IMR-90 (cell line): ENCODE data around the gene EBF3. TPM values are rescaled to one million over a fixed set of nuclear protein-coding genes. Genes with fewer than 3 reads are reported as not detected.

Source experiments
- ATAC-seq: fragments of 200-7000 bp; cut with Tn5 transposase; 2 replicates; pipeline ENCODE4 v1.9.1; 2020; ENCODE audit warnings: low read depth, mild to moderate bottlenecking, moderate library complexity
- BruUV-seq: library from RNA; stranded (reverse); fragments of 400-500 nt; replicated peaks from 2 replicates; lab custom pipeline; 2021; lab: Mats Ljungman, UMichigan
- CTCF ChIA-PET: fragments of 300-600 bp; formaldehyde crosslinking; extraction: SDS; loops from one replicate; lab custom pipeline; 2021; ENCODE audit warnings: antibody characterized with exemption; lab: Yijun Ruan, JAX
- POLR2A ChIA-PET: fragments of 300-600 bp; sonication (Branson Sonifier 250); formaldehyde crosslinking; loops from one replicate; lab custom pipeline; 2022; ENCODE audit warnings: antibody characterized with exemption; ENCODE audit not compliant: unreplicated experiment; lab: Charles Lee
- DNase-seq: peaks from one replicate; pipeline ENCODE4 v3.0.0; 2013
- H2AFZ ChIP-seq: replicated peaks from 2 replicates; pipeline ENCODE3; 2013; ENCODE audit warnings: low read length, mild to moderate bottlenecking; ENCODE audit not compliant: poor library complexity
- H2AK5ac ChIP-seq: 2 replicates; pipeline ENCODE4 v1.6.1; 2013; ENCODE audit warnings: low read depth, low read length, inconsistent platforms
- H2AK9ac ChIP-seq: replicated peaks from 2 replicates; pipeline ENCODE3; 2013; ENCODE audit warnings: mild to moderate bottlenecking, low read depth, low read length, moderate library complexity; ENCODE audit not compliant: poor library complexity
- H2BK120ac ChIP-seq: 2 replicates; pipeline ENCODE4 v1.6.1; 2013; ENCODE audit warnings: low read depth, low read length, inconsistent platforms
- H2BK15ac ChIP-seq: 3 replicates; pipeline ENCODE4 v1.6.1; 2013; ENCODE audit warnings: low read depth, low read length, inconsistent platforms
- H2BK20ac ChIP-seq: 2 replicates; pipeline ENCODE4 v1.6.1; 2013; ENCODE audit warnings: low read depth, mild to moderate bottlenecking, inconsistent platforms, low read length, moderate library complexity
- H2BK5ac ChIP-seq: 2 replicates; pipeline ENCODE4 v1.6.1; 2013; ENCODE audit warnings: mild to moderate bottlenecking, low read depth, low read length, inconsistent platforms; ENCODE audit not compliant: poor library complexity, severe bottlenecking
- H3K14ac ChIP-seq: replicated peaks from 2 replicates; pipeline ENCODE4 v1.6.1; 2013; ENCODE audit warnings: low read depth, low read length, inconsistent platforms
- H3K18ac ChIP-seq: 2 replicates; pipeline ENCODE4 v1.6.1; 2013; ENCODE audit warnings: low read depth, low read length, control low read depth
- H3K23ac ChIP-seq: 2 replicates; pipeline ENCODE4 v1.6.1; 2013; ENCODE audit warnings: low read depth, low read length, inconsistent platforms
- H3K27ac ChIP-seq: 2 replicates; pipeline ENCODE4 v1.5.1; 2013; ENCODE audit warnings: mild to moderate bottlenecking, control low read depth, low read length; ENCODE audit not compliant: insufficient read depth
- H3K27me3 ChIP-seq: 2 replicates; pipeline ENCODE4 v1.6.1; 2013; ENCODE audit warnings: low read length; ENCODE audit not compliant: control insufficient read depth, insufficient read depth
- H3K36me3 ChIP-seq: 2 replicates; pipeline ENCODE4 v1.6.1; 2013; ENCODE audit warnings: low read length, mixed read lengths; ENCODE audit not compliant: control insufficient read depth, insufficient read depth
- H3K4ac ChIP-seq: 2 replicates; pipeline ENCODE4 v1.6.1; 2013; ENCODE audit warnings: low read depth, low read length, inconsistent platforms
- H3K4me1 ChIP-seq: 2 replicates; pipeline ENCODE4 v1.6.1; 2013; ENCODE audit warnings: low read length, mixed read lengths; ENCODE audit not compliant: control insufficient read depth, insufficient read depth
- H3K4me2 ChIP-seq: 2 replicates; pipeline ENCODE4 v1.6.1; 2013; ENCODE audit warnings: low read depth, mild to moderate bottlenecking, control low read depth, low read length, moderate library complexity
- H3K4me3 ChIP-seq: 2 replicates; pipeline ENCODE4 v1.5.1; 2013; ENCODE audit warnings: low read depth, mild to moderate bottlenecking, control low read depth, low read length, moderate library complexity; ENCODE audit not compliant: insufficient read depth
- H3K56ac ChIP-seq: 2 replicates; pipeline ENCODE4 v1.6.1; 2013; ENCODE audit warnings: low read length, inconsistent platforms; ENCODE audit not compliant: insufficient read depth; ENCODE audit errors: extremely low read depth
- H3K79me1 ChIP-seq, 2 experiments: 2 replicates each; pipeline ENCODE4 v1.6.1; 2013; ENCODE audit warnings: low read length in 2 of 2, inconsistent platforms in 1 of 2, low read depth in 1 of 2
- H3K9ac ChIP-seq: 2 replicates; pipeline ENCODE4 v1.6.1; 2013; ENCODE audit warnings: low read depth, low read length, control low read depth
- H3K9me1 ChIP-seq: 2 replicates; pipeline ENCODE4 v1.6.1; 2013; ENCODE audit warnings: low read length, inconsistent platforms; ENCODE audit not compliant: insufficient read depth
- H3K9me3 ChIP-seq: 2 replicates; pipeline ENCODE4 v1.6.1; 2013; ENCODE audit warnings: low read length; ENCODE audit not compliant: control insufficient read depth, insufficient read depth
- H4K20me1 ChIP-seq: 2 replicates; pipeline ENCODE4 v1.6.1; 2013; ENCODE audit warnings: low read length, inconsistent platforms; ENCODE audit not compliant: insufficient read depth
- H4K5ac ChIP-seq: 2 replicates; pipeline ENCODE4 v1.6.1; 2013; ENCODE audit warnings: mild to moderate bottlenecking, low read depth, low read length, control low read depth
- H4K8ac ChIP-seq, 2 experiments: 2 replicates each; pipeline ENCODE4 v1.6.1; 2013; ENCODE audit warnings: low read depth in 2 of 2, low read length in 2 of 2, control low read depth in 1 of 2, inconsistent platforms in 1 of 2
- H4K91ac ChIP-seq: 2 replicates; pipeline ENCODE4 v1.6.1; 2013; ENCODE audit warnings: low read depth, low read length, inconsistent platforms; ENCODE audit not compliant: insufficient read depth
- BHLHE40 ChIP-seq: fragments of 150-350 bp; IDR thresholded peaks from 2 replicates; pipeline ENCODE4 v1.6.1; 2016; ENCODE audit warnings: mild to moderate bottlenecking, low read depth, low read length
- CEBPB ChIP-seq: IDR thresholded peaks from 2 replicates; pipeline ENCODE4 v1.6.1; 2012; ENCODE audit warnings: low read depth, low read length, improper control_type of control experiment
- CHD1 ChIP-seq: IDR thresholded peaks from 2 replicates; pipeline ENCODE4 v1.6.1; 2012; ENCODE audit warnings: low read depth, low read length, improper control_type of control experiment
- FOS ChIP-seq: fragments of 150-350 bp; IDR thresholded peaks from 2 replicates; pipeline ENCODE4 v1.6.1; 2016; ENCODE audit warnings: low read depth, low read length
- MXI1 ChIP-seq: IDR thresholded peaks from 2 replicates; pipeline ENCODE4 v1.6.1; 2012; ENCODE audit warnings: low read depth, mild to moderate bottlenecking, low read length, moderate library complexity, borderline replicate concordance
- NFE2L2 ChIP-seq: fragments of 150-350 bp; IDR thresholded peaks from 2 replicates; pipeline ENCODE4 v1.6.1; 2016; ENCODE audit warnings: low read depth, mild to moderate bottlenecking, low read length
- POLR2A ChIP-seq: IDR thresholded peaks from 2 replicates; pipeline ENCODE4 v1.6.1; 2012; ENCODE audit warnings: mild to moderate bottlenecking, low read depth, low read length
- RAD21 ChIP-seq: IDR thresholded peaks from 2 replicates; pipeline ENCODE4 v1.6.1; 2012; ENCODE audit warnings: low read length, improper control_type of control experiment
- RCOR1 ChIP-seq: IDR thresholded peaks from 2 replicates; pipeline ENCODE4 v1.6.1; 2012; ENCODE audit warnings: mild to moderate bottlenecking, low read length, improper control_type of control experiment; ENCODE audit not compliant: insufficient replicate concordance
- RFX5 ChIP-seq: IDR thresholded peaks from 2 replicates; pipeline ENCODE4 v1.8.0; 2012; ENCODE audit warnings: low read depth, mild to moderate bottlenecking, low read length, moderate library complexity
- SMC3 ChIP-seq: fragments of 150-350 bp; IDR thresholded peaks from 2 replicates; pipeline ENCODE4 v1.6.1; 2016; ENCODE audit warnings: low read depth, mild to moderate bottlenecking, antibody characterized with exemption, low read length, moderate library complexity
- WGBS, 2 experiments: methylation state at CpG; one replicate each; pipeline versions ENCODE4 v1.1.5 to v1.1.7; 2013; ENCODE audit warnings: missing lambda C conversion rate in 2 of 2; ENCODE audit not compliant: insufficient read length in 1 of 2; ENCODE audit errors: extremely low coverage in 2 of 2; 5-methylcytosine and 5-hydroxymethylcytosine counted together
- dilution Hi-C: fragments of 300-500 bp; cut with HindIII; formaldehyde crosslinking; loops from one replicate; pipeline ENCODE4 v1.14.3; 2018; ENCODE audit warnings: low sequenced_read_pairs; ENCODE audit not compliant: unreplicated experiment
- in situ Hi-C: fragments of 300-500 bp; cut with MboI; formaldehyde crosslinking; loops from 3 replicates; pipeline ENCODE4 v1.14.3; 2019; ENCODE audit warnings: low sequenced_read_pairs, inconsistent platforms, mixed read lengths
- intact Hi-C: fragments of 100-400 bp; cut with micrococcal nuclease; formaldehyde crosslinking; loops from 2 replicates; pipeline ENCODE4 v1.10.0; 2022
- polyA plus RNA-seq, 3 experiments: library from polyadenylated mRNA; depleted of rRNA; stranded (reverse); fragments of >200 nt; gene quantifications; 2 replicates each; pipeline ENCODE4 v1.2.3, GENCODE V29; 2012; ENCODE audit warnings: low replicate concordance in 1 of 3
- total RNA-seq: library from RNA; depleted of rRNA; stranded (reverse); fragments of >200 nt; gene quantifications from 2 replicates; pipeline ENCODE4 v1.2.3, GENCODE V29; 2012
- TF ChIP-seq, protein P1 (sequence below): fragments of 150-350 bp; IDR thresholded peaks from 2 replicates; pipeline ENCODE4 v1.6.1; 2017; ENCODE audit warnings: mild to moderate bottlenecking, antibody characterized with exemption, low read length, low read depth
- TF ChIP-seq, protein P2 (sequence below): fragments of 150-350 bp; IDR thresholded peaks from 2 replicates; pipeline ENCODE4 v1.6.1; 2016; ENCODE audit warnings: low read depth, mild to moderate bottlenecking, low read length, moderate library complexity, borderline replicate concordance
- TF ChIP-seq, protein P3 (sequence below): conservative IDR thresholded peaks from 2 replicates; pipeline ENCODE4 v1.5.1; 2012; ENCODE audit warnings: mild to moderate bottlenecking, low read depth, low read length, improper control_type of control experiment

Gene EBF3
- total and polyA plus RNA-seq, 2 of the 4 experiments (the other 2 are of a cell fraction), result 0.36 to 0.70 TPM

DNA sequence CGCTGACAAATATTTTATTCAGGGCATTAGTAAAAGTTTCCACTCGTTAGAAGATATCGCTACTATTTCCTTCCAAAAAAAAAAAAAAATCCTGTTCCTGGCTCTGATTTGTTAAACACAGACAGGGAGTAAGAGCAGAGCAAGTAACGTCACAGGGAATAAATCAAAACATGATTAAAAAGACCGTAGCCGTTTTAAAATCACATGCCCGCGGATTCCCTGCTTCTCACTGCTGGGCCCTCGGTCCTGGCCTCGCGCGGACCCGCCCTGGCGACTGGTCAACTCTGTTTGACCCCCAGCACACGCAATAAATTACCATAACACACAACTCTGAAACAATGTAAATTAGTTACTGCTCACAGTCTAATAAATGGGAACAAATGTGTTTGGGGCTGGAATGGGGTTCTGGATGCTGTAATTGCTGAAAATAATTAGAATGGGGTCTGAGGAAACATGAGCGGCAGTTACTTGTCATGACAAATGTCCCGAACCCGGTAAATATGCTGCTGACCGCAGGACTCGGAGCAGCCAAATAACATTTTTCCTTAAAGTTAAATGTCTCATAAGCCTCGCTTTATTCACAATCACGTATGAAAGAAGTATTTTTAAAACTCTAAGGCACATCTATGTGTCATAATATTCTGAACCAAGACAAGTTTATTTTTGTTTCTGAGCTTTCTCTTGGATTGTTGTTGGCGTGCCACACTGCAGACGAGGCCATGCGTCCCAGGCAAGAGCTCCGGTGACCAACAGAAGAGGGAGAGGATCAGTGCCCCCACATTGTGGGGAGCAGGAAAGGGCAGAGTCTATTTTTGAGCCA, 17.9 kb downstream of the EBF3 start:
- no peaks in the 10 kb centered on the region; the same call in 1 of the 2 replicates for H3K36me3 ChIP-seq
- H2AK9ac ChIP-seq, result no peak overlapping the region
- ChIA-PET CTCF (no interaction called here), POLR2A (no interaction called here)
- no peak overlapping the region for H4K5ac ChIP-seq
- dilution Hi-C loops, result no loop called here
- BruUV-seq, result no TSS peak
- no peaks in the 10 kb centered on the region for H3K9me1 ChIP-seq
- H4K20me1 ChIP-seq, result no peaks in the 10 kb centered on the region; the same call in 1 of the 2 replicates
- no peak overlapping the region for H4K91ac ChIP-seq
- H3K4ac ChIP-seq, result no peak overlapping the region
- no peak overlapping the region for H3K23ac ChIP-seq
- no peak overlapping the region for H3K4me3 ChIP-seq
- H3K27me3 ChIP-seq, result no peaks in the 10 kb centered on the region
- 0% methylated on average over 1 of the region's 26 CpGs; no CpG with 5 or more reads in 1 of the 2 experiments for WGBS, 2 experiments
- no peak overlapping the region for H2BK20ac ChIP-seq
- no peak overlapping the region for H4K8ac ChIP-seq
- no peaks in the 10 kb centered on the region for H3K79me1 ChIP-seq
- intact Hi-C loops, result no loop called here
- no peak overlapping the region for H2BK5ac ChIP-seq
- H3K18ac ChIP-seq, result no peak overlapping the region
- H3K4me1 ChIP-seq, result no peaks in the 10 kb centered on the region; the same call in 1 of the 2 replicates
- no peaks in the 10 kb centered on the region for H3K9me3 ChIP-seq
- H2BK15ac ChIP-seq, result no peak overlapping the region
- in situ Hi-C loops, result no loop called here
- ATAC-seq (no peak), DNase-seq (peak; percentile 38)
- no peak overlapping the region for H3K9ac ChIP-seq
- no peak overlapping the region for H2AFZ ChIP-seq
- no peak overlapping the region for H3K14ac ChIP-seq
- peak overlapping the region; percentile 36 for H3K4me2 ChIP-seq
- no peak overlapping the region for H2AK5ac ChIP-seq
- H3K27ac ChIP-seq, result no peak overlapping the region
- H2BK120ac ChIP-seq, result no peak overlapping the region
- TF ChIP-seq, protein P1, sequence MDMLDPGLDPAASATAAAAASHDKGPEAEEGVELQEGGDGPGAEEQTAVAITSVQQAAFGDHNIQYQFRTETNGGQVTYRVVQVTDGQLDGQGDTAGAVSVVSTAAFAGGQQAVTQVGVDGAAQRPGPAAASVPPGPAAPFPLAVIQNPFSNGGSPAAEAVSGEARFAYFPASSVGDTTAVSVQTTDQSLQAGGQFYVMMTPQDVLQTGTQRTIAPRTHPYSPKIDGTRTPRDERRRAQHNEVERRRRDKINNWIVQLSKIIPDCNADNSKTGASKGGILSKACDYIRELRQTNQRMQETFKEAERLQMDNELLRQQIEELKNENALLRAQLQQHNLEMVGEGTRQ, result no peak
- TF ChIP-seq MXI1, result no peak
- TF ChIP-seq BHLHE40, result no peak
- TF ChIP-seq CEBPB, result no peak
- no peak for TF ChIP-seq CHD1
- no peak for TF ChIP-seq NFE2L2
- no peak for TF ChIP-seq FOS
- TF ChIP-seq RAD21, result no peak
- no peak for TF ChIP-seq RFX5
- TF ChIP-seq, protein P2, sequence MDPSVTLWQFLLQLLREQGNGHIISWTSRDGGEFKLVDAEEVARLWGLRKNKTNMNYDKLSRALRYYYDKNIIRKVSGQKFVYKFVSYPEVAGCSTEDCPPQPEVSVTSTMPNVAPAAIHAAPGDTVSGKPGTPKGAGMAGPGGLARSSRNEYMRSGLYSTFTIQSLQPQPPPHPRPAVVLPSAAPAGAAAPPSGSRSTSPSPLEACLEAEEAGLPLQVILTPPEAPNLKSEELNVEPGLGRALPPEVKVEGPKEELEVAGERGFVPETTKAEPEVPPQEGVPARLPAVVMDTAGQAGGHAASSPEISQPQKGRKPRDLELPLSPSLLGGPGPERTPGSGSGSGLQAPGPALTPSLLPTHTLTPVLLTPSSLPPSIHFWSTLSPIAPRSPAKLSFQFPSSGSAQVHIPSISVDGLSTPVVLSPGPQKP, result no peak
- TF ChIP-seq SMC3, result no peak
- TF ChIP-seq POLR2A, result no peak
- no peak for TF ChIP-seq RCOR1
- TF ChIP-seq, protein P3, sequence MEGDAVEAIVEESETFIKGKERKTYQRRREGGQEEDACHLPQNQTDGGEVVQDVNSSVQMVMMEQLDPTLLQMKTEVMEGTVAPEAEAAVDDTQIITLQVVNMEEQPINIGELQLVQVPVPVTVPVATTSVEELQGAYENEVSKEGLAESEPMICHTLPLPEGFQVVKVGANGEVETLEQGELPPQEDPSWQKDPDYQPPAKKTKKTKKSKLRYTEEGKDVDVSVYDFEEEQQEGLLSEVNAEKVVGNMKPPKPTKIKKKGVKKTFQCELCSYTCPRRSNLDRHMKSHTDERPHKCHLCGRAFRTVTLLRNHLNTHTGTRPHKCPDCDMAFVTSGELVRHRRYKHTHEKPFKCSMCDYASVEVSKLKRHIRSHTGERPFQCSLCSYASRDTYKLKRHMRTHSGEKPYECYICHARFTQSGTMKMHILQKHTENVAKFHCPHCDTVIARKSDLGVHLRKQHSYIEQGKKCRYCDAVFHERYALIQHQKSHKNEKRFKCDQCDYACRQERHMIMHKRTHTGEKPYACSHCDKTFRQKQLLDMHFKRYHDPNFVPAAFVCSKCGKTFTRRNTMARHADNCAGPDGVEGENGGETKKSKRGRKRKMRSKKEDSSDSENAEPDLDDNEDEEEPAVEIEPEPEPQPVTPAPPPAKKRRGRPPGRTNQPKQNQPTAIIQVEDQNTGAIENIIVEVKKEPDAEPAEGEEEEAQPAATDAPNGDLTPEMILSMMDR, result no peak
- no peak overlapping the region for H3K56ac ChIP-seq
